Stimulated activated CD8-positive, alpha-beta memory T cell treated with anti-CD3 and anti-CD28 coated beads, Interleukin-12 subunit alpha, Interleukin-12 subunit beta, amount 100 ng/mL, for 4 hours (primary cell): Measurements from ENCODE around the gene FANCD2.
"Not testable (repeated sequence)": the region's sequence is repeated elsewhere in the genome, so short reads cannot be mapped to it uniquely, and the experiment has no call there.

Source experiments
- DNase-seq: peaks from one replicate; pipeline ENCODE4 v3.0.0-alpha.2; 2020; ENCODE audit warnings: low read depth

Gene FANCD2

GRCh38 chr3:10015461-10015904 lies 10.8 kb upstream of the FANCD2 start:
- no peak for DNase-seq

- no peak for DNase-seq
Observed at GRCh38 chr3:10017636-10018292, 8.5 kb upstream of the FANCD2 start.

DNA sequence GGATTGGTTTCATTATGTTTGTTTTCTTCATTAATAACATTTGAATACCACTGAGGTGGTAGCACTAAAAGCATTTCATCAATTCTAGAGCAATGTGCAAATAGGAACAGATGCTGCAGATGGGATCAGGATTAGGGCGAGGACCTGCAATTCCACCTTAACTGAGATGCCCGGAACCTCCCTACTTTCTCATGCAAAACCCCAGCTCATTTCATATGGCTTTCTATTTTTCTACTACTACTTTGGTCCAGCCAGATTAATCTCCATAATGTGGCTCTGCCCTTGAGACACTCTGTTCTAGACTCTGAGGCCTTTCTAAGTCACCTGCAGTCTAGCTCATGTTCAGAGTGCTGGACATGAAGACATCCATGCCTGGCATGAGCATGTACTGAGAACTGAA lies 7.4 kb upstream of the FANCD2 start:
- not testable (repeated sequence) for DNase-seq

- no peak for DNase-seq
Observed at GRCh38 chr3:10019326-10019725, 6.9 kb upstream of the FANCD2 start.

DNA sequence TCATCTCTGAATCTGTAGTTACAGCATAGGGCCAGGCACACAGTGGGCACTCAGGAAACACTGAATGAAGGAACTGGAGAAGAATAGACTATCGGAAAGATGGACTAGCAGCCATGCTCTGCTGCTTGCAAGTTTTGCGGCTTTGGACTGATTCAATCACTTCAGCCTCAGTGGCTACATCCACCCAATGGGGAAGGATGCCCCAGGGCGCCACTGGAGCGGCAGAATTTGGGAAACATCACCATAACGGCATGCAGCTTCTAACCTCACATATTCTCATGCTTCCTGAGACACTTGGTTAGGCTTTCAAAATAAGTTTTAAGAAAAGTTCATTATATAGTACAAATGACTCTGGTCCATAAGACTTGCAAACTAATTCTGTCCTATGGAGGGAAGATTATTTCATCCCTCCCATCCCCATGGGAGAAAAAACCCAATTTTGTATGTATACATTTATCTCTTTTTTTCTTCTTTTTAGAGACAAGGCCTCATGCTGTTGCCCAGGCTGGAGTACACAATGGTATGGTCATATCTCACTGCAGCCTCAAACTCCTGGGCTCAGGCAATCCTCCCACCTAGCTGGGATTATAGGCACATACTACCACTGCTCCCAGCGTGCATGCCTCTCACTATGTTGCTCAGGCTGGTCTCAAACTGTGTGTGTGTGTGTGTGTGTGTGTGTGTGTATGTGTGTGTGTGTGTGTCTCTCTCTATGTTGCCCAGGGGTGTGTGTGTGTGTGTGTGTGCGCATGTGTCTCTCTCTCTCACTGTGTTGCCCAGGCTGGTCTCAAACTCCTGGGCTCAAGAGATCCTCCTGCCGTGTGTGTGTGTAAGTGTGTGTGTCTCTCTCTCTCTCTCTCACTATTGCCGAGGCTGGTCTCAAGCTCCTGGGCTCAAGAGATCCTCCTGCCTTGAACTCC lies 4.1 kb upstream of the FANCD2 start:
- no peak for DNase-seq

DNA sequence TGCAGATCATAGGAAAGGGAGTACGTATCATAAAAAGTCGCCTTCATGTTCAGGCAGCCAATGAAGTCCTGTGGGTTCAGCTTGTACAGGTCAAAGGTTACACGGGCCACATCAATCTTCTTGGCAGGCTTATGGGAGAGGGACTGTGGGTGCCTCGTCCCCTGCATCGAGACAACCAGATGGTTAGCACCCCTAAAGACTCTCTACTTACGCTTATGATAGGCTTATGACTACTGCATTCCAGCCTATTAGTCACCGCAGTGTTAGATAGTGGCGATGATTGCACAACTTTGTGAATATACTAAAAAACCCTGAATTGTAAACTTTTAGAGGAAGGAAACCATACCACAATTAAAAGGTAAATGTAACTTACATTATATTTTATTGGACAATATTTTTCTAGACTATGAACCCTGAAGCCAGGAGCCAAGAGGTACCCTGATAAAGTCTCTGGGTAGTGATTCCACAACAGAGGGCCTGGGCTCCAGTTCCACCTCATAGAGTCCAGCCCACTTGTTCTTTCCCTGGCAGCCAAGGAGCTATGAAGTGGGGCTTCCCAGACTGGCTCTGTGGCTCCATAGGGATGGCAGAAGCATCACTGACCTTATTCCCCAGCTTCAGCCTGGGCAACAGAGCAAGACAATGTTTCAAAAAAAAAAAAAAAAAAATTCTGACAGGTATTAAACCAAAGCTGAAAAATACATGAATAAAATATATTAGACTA lies 2.5 kb upstream of the FANCD2 start:
- no peak for DNase-seq

DNA sequence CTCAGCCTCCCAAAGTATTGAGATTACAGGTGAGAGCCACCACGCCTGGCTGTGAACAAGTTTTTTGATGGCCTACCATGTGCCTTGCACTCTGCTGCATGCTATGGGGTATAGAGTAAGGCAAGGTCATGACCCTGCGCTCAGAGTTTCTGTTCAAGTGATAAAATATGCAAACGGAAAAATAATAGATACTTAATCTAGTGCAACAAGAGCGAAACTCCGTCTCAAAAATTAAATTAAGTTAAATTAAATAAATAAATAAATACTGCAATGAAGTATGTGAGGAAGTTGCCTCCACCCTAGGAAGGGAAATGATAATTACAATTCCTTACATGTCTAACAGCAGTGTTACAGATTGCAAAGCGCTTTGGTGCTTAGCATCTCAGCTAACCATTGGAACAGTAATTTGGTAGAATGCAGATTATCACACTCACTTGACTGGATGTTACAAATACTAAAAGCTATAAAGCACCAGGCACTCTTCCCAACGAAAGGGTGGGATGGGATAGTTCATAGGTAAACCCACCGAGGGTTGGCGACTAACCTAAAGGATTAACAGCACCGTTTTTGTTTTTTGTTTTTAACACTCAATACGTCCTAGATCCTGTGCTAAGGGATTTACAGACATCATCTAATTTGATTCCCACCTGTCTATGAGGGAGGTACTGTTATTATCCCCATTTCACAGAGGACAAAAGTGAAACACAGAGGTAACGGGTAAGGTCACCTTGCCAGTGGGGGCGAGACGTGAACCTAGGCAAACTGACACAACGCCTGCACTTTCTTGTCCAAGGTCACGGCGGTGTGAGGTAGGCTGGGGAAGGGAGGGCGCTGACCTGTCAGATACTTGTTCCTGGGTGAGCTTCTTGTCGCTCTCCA lies 793 bp upstream of the FANCD2 start:
- DNase-seq = no peak

DNA sequence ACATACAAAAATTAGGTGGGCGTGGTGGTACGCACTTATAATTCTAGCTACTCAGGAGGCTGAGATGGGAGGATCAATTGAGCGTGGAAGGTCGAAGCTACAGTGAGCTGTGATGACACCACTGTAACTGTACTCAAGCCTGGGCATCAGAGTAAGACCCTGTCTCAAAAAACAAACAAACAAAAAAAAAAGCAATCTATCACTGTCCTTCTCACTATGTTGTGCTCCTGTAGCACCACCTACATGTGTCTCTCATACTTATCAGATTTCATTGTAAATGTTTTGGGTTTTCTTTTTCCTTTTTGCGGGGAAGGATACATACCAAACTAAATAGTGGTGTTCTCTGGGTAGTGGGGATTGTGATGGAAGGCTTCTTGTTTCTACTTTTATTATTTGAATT lies 14.8 kb downstream of the FANCD2 start:
- DNase-seq = no peak

DNA sequence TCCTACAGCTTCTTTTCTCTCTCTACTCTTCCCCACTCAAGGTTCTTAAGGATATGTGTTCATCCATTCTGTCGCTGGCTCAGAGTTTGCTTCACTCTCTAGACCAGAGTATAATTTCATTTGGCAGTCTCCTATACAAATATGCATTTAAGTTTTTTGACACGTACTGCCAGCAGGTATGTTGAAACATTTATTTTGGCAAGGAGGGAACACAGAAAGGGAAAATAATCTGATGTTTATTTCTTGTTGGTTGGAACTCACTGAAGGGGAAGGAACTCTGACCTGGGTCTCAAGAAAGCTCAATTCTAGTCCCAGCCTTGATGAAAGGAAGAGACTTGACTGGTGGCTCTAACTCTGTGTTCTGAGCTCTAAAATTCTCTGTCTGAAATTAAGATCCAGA lies 21.6 kb downstream of the FANCD2 start:
- no peak for DNase-seq

- not testable (repeated sequence) for DNase-seq
Observed at GRCh38 chr3:10053054-10053453, 26.8 kb downstream of the FANCD2 start.

DNA sequence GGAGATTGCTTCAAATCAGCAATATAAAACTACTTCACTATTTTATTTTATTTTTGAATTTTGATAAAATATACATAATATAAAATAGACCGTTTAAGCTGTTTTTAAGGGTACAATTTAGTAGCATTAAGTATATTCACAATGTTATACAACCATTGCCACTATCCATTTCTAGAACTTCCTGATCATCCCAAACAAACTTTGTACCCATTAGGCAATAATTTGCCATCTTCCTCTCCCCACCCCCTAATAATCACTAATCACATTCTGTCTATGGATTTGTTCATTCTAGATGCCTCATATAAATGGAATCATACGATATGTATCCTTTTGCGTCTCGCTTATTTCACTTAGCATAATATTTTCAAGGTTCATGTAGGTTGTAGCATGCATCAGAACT lies 28.9 kb downstream of the FANCD2 start:
- no peak for DNase-seq

- DNase-seq = not testable (repeated sequence)
Observed at GRCh38 chr3:10070077-10070476, 43.8 kb downstream of the FANCD2 start.

DNA sequence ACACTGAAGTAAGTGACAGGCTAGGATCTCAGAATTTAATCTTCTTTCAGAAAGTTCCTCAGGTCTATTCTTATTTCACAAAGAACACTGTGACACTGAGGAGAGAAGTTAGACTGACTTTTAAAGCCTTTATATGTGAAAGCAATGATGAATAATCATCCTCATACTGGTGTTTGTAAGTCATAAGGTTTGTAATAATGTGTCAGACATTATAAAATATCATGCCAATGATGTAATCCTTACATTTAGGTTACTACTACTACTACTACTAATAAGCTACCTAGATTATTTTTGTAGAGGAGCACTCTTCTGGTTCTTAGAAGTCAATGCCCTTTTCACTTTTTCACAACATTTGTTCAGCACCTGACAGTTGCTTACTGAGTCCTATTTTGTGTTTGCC lies 48.4 kb downstream of the FANCD2 start:
- no peak for DNase-seq

- DNase-seq = no peak
Observed at GRCh38 chr3:10081871-10082270, 55.6 kb downstream of the FANCD2 start.

DNA sequence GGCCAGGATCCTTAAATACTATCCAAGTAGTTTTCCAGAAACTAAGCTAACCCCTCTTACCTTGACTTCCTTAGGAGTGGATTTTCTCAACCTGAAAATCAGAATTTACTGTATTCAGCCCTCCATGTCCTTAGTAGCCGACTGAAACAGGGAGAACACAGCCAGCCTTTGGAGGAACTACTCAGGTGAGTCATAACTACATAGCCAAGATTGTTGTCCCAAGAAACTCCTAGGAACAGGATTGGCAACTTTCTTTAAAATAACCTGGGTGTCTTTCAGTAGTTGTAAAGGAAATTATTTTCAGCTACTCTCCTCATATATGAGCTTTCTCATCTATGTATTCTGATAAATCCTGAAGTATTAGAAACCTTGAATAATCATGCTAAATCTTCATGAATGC lies 59.5 kb downstream of the FANCD2 start:
- DNase-seq = no peak

DNA sequence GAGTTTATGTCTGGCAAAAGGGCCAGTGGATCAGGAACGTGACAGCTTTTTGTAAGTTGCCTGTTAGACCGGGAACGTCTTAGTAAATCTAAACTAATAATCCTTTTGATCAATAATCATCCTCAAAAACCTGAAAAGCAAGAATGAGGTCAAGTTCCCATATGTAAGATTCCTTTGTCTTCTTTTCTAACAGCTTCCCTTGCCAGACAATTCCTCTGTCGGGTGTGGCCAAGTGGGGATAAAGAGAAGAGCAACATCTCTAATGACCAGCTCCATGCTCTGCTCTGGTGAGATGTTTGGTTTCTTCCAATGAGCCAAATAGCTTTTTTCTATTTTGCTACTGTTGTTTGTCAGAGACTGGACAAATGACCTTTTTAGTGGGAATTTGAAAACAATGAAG lies 62.0 kb downstream of the FANCD2 start:
- DNase-seq = no peak

DNA sequence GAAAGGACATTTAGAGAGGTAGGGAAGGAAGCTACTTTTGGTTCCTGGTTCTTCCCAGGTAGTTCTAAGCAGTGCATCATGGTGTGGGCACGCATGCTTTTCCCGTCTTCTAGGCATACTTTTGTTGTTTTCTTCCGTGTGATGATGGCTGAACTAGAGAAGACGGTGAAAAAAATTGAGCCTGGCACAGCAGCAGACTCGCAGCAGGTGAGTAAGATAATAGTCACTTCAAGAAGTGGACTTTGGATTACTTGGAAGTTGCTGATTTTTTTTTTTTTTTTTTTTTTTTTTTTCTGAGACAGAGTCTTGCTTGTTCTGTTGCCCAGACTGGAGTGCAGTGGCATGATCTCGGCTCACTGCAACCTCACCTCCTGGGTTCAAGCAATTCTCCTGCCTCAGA lies 63.9 kb downstream of the FANCD2 start:
- DNase-seq = no peak

GRCh38 chr3:10090774-10091173 lies 64.5 kb downstream of the FANCD2 start:
- DNase-seq = not testable (repeated sequence)

- not testable (repeated sequence) for DNase-seq
Observed at GRCh38 chr3:10091387-10091786, 65.2 kb downstream of the FANCD2 start.

DNA sequence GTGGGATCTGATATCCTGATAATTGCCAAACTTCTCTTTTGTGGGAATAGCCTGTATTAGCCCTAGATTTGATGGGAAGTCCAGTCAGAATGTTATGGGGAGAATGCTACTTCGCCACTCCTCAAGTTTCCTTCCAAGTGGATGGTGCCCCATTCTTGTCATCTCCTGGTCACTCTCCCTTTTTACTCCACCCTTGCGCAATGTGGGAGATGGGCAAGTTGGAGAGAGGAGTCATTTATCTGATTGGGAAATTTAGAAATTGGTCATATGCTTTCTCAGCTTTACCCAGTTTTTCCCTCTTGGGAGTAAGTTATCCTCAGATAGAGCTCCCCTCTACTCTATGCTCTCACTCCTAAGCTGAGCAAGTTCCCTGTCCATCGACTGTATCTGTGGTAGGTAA lies 67.4 kb downstream of the FANCD2 start:
- DNase-seq = no peak

GRCh38 chr3:10099041-10099440 lies 72.8 kb downstream of the FANCD2 start:
- no peak for DNase-seq

- no peak for DNase-seq
Observed at GRCh38 chr3:10106919-10107318, 80.7 kb downstream of the FANCD2 start.
